Hematopoietic multipotent progenitor cell treated with erythropoietin and hydrocortisone succinate and interleukin-3 and kit ligand, for 4 days (in vitro differentiated cells): ENCODE data around the gene CWC27.
A peak's percentile ranks its signal among the peaks of the same experiment; 100 is the strongest.
"Not testable (repeated sequence)": the region's sequence is repeated elsewhere in the genome, so short reads cannot be mapped to it uniquely, and the experiment has no call there.

ENCODE experiments used
- DNase-seq: peaks from one replicate; pipeline ENCODE4 v3.0.0-alpha.2; 2015

The CWC27 gene

DNA sequence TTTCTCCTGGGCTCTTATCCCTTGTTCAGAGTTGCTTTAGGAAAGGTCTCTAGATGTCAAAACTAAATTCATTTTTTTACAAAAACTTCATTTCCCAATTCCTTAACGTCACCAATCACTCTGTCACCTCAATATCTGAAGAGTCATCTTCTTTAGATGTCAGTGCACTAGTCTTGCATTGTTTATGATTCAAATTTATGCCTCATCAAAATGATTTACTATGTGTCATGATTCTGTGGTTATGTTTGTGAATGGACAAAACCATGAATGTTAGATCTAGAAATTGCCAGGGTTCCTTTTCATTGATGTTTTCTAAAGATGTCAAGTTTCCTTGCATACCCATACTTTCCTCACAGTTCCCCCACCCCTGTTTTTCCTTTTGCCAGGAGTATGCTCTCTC is 21.5 kb downstream of the CWC27 start:
- peak; percentile 32 for DNase-seq

DNA sequence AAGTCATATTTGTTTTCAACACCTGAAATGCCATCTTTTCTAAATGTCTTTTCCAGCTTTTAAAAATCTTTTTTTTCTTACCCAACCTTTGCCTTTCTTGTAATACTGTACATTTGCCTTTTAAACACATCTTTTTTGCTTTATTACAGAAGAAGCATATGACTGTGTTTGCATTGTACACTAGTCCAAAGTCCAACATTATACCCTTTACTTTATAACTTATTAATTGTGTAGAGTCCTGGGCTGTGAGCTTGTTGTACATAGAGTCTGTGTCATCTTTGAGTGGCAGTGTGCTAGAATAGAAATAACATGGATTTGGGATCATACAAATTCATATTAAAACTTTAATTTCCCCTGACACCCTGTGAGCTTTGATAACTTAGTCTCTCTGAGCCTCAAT is 23.7 kb downstream of the CWC27 start:
- no peak for DNase-seq

DNA sequence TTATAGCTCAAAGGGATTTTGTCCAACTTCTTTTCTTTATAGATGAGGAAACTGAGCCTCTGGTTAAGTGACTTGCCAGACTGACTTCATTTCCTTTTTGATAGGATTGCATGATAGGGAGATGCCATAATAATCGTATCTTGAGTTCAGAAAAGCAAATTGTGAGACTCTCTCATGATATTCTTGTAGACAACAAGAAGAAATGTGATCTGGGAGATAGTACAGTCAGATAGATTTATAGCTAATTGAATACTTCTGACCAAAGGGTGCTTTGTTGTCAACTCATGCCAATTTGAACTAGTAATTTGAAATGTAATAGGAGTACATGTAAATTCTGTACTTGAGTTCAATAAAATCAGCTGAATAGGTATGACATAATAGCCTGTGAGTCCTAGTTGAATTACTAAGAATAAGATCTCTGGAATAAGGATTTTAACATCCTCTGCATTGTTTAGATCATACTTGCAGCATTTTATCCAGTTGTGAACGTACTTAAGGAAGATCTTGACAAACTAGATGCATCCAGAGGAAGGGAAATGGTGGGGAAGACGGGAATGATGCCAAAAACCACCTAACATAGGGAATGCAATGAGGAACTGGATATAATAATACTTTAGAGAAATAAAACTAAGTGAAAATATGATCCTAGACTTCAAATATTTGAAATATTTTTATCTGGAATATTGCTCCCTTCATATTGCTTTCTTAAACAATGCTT is 25.5 kb downstream of the CWC27 start:
- DNase-seq: peak; percentile 3

- DNase-seq: no peak
Measured at GRCh38 chr5:64796301-64796700, 27.6 kb downstream of the CWC27 start.

DNA sequence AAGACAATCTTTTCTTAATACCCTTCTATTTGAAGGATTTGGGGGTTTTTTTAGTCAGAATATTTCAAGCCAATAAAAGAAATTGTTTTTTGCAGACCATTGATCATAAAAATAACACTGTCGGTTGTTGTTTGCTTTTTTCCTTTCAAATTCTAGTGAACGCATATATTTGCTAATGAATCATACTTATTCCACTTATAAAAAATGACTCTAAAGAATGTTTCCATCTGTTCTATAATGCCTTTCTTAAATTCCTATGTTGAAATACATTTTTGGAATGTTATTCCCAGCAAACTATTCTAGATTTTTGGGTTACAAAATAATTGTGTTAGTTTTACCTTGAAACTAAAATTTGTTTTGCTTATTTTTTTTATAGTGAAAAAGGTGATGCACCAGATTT is 32.2 kb downstream of the CWC27 start:
- DNase-seq: no peak

DNA sequence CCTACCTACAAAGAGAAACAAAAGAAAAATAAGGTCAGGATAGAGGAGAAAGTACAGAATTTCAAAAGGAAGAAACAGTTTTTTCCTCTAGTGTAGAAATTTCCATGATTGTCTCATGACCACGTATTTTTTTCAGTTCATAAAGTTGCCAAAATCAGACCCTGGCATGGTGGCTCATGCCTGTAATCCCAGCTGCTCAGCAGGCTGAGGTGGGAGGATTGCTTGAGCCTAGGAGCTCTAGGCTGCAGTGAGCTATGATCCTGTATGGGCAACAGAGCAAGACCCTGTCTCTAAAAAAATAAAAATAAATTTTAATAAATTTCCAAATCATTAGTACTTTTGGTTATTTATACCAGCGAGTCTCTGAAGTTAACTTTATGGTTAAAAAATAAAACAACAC is 37.8 kb downstream of the CWC27 start:
- no peak for DNase-seq

DNA sequence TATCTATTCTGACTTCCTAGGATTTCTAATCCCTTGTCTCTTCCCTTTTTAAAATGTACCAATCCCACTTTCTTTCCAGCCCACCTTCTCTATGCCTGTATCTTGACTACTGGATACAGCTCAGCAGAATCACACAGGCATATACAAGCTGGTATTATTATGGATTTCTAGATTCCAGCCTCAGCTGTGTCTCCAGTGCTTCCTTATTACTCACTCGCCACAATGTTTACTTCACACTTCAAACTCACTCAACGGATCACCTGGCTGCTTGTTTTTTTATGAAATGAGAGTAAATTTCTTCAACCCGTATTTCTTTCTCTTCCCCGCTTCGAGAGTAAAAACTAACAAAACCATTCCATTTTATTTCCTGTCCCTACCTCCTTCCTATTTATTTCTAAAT is 38.8 kb downstream of the CWC27 start:
- no peak for DNase-seq

DNA sequence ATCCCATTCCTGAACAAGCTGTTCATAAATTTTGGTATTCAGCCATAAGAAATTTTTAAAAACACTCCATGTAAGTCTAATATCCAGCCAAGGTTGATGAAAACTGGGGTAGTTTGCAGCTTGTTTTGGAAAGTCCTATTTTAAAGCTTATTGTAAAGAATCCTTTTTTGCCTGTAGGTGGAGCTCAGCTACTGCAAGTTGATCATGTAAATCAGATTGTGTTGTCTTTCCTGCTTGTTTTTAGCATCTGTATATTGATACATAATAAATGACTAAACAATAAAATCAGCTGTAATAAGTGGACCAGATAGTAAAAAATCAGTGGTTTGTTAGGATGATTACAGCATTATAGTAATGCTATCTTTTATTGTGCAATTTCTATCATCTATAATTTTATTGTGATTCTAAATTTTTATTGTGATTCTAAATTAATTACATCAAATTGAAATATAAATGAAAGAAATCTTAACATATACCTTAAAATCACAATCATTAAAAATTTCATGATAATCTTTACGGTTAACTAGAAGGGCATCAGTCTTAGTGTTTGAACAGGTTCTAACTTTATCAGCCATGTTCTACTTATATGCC is 42.4 kb downstream of the CWC27 start:
- DNase-seq: peak; percentile 73

DNA sequence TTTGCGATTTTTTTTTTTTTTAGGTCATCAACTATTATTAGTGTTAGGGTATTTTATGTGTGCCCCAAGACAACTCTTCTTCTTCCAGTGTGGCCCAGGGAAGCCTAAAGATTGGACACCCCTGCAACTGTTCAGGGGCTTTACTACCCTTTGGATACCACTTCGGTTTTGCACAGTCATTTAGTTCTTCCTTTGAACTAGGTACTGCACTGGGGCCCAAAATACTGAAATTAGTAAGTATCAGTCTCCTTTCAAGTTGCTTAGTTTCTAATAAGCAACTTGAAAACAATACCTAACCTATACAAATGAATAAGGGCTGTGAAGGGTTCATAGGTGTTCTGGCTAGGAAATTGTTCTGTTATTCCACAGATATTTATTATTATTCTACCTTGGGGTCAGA is 45.3 kb downstream of the CWC27 start:
- no peak for DNase-seq

DNA sequence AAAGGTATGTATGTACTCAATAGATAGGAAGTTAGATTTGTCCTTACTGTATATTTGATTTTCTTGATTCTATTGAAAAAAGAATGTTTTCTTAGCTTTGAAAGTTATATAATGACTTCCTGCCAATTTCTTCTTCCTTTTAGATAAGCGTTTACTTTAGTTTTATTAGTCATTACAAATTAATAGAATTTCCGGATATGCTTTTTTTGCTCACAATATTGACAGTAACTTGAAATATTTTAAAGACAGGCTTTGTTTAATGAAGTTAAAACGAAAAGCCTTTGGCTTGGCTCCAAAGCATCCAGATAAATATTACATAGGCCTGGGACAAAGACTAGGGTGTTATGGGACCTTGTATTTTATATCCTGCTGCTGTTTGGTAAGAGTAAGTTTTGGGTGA is 49.5 kb downstream of the CWC27 start:
- no peak for DNase-seq

DNA sequence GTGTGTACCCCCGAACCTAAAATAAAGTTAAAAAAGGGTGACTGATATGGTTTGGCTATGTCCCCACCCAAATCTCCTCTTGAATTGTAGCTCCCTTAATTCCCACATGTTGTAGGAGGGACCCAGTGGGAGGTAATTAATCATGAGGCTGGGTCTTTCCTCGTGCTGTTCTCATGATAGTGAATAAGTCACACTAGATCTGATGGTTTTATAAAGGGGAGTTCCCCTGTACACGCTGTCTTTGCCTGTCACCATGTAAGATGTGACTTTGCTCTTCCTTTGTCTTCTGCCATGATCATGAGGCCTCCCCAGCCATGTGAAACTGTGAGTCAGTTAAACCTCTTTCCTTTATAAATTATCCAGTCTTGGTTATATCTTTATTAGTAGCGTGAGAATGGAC is 50.6 kb downstream of the CWC27 start:
- not testable (repeated sequence) for DNase-seq

GRCh38 chr5:64822320-64822719 is 53.6 kb downstream of the CWC27 start:
- no peak for DNase-seq

DNA sequence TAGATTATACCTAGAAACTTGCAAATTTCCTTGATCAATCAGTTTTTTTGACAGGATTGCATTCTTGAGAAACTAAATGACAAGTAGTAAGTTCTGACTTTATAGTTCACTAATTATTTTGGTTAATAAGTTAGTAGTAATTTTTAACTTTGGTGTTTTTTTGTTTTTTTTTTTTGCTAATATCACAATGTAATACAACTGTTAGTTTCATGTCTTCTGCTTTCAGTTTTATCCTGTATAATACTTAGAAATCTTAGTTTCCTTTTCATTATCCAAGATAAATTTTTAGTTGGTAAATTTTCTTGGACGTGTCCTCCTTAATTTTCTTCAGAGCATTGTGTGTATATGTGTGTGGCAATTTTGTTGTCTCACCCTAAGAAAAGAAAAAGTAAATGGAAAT is 57.8 kb downstream of the CWC27 start:
- no peak for DNase-seq

- DNase-seq: peak; percentile 20
Measured at GRCh38 chr5:64827703-64828102, 59.0 kb downstream of the CWC27 start.

DNA sequence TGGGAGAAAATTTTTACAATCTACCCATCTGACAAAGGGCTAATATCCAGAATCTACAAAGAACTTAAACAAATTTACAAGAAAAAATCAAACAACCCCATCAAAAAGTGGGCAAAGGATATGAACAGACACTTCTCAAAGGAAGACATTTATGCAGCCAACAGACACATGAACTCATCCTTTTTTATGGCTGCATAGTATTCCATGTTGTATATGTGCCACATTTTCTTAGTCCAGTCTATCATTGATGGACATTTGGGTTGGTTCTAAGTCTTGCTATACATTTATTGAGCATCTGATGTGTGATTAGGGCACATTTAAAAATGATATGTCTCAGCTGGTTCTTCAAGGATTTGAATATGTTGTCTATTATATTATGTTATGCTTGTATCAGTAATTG is 61.9 kb downstream of the CWC27 start:
- DNase-seq: not testable (repeated sequence)

GRCh38 chr5:64831996-64832395 is 63.3 kb downstream of the CWC27 start:
- no peak for DNase-seq

DNA sequence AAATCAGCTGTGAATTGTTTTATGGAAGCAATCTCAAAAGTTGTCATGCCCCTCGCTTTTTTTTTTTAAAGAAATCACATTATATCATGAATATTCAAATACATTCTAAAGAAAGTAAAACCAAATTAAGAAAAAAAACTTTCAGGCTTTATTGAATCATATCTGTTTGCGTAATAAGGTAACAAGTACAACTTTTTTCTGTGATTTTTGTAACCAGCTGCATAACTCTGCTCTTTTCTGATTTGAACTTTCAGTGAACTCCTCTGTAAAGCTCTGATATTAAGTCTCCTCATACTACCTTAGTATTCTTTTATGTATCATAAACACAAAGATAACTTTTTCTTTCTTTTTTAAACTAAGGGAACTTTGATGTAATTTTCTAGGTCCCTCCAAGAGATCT is 65.3 kb downstream of the CWC27 start:
- no peak for DNase-seq

DNA sequence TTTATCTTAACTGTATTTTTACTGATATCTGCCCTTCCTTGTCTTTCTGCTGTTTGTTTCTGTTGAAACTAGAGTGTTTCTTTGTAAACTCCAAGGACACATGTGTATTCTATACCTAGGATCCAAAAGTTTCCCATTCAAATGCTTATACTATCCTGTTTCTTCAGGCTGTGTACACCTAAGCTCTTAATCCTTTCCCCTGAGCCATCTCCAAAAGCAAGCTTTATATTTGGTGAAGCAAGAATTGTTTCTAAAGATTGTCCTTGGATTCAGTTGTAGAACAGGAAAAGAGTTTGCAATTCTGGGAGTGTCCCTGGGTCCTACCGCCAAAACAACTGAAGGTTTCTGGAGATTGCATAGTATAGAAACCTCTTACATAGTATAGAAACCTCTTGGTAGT is 65.9 kb downstream of the CWC27 start:
- no peak for DNase-seq

DNA sequence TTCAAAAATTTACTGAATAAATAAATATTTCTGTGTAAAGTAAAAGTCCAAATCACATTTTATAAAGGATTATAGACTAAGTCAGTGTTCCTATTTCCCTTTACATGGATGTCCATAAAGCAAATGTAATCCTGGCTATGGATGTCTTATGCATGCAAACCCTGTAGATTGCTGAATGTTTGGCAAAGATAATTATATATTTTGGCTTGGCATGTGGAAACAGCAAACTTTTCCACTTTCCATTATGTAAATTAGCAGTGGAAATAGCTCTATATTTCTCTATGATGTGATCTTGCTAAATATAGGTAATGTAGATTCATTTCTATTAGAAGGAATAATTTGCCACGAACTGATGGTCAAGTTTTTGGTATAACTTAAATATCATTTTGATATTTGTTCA is 66.5 kb downstream of the CWC27 start:
- DNase-seq: no peak

DNA sequence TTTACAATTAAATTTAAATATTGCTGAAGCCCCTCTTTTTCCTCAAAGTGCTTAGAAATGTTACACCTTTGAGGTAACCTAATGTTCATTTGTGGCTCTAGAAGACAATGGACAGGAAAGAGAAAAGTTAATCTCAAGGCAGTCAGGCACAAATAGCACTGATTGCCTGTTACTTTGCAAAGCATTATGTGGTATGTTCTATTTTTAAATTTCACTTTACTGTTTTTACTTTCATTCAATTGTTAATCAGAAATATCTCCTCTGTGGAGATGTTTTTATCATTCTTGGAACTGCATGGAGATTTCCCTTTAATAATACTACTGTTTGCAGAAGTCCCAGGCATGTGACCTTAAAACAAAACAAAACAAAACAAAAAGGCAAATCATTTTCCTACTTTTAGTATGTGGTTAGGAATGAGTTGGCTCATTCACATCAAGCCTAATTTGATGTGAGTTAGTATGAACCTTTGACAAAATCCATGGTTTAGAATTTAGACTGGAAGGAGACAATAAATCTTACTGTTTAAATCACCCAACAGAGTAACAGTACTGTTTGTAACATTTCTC is 67.5 kb downstream of the CWC27 start:
- DNase-seq: no peak

DNA sequence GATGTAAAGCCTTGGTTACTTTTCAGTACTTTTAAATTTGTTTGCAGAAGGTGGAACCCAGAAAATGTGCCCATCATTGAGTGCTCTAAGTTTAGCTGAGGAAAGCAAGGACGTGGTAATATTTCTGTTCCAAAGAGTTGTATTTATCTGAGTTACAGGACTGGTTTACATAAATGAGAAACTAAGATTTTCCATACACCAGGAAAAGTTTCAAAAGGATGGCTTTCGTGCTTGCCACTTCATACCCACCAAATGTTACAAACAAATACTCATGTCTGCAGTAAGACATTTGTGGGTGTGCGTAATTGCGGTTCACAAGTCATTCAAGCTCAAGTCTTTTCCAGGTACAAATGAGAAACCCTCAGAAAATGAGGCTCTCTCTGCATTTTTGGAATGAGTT is 68.1 kb downstream of the CWC27 start:
- DNase-seq: no peak

GRCh38 chr5:64838376-64838775 is 69.6 kb downstream of the CWC27 start:
- DNase-seq: no peak

- DNase-seq: no peak
Measured at GRCh38 chr5:64838803-64839202, 70.1 kb downstream of the CWC27 start.

GRCh38 chr5:64839936-64840335 is 71.2 kb downstream of the CWC27 start:
- no peak for DNase-seq

DNA sequence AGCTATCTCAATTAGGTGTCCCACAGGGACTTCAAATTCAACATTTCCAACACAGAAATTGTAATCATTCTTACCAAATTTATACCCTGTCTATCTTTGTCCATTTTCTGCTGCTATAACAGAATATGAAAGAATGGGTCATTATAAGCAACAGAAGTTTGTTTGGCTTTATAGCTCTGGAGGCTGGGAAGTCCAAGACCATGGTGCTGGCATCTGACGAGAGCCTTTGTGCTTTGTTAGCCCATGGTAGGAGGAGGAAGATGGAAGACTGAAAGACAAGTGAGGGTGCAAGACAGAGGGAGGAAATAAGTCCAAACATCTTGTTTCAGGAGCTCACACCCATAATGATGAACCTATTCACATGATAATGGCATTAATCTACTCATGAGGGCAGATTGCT is 72.2 kb downstream of the CWC27 start:
- no peak for DNase-seq
